NCI-H2107 (cell line): Measurements from ENCODE around the gene GK.
"Not testable (repeated sequence)": the region's sequence is repeated elsewhere in the genome, so short reads cannot be mapped to it uniquely, and the experiment has no call there.

Source experiments
- DNase-seq: peaks from one replicate; lab custom pipeline; 2025; lab: John Stamatoyannopoulos, UW

Gene GK

DNA sequence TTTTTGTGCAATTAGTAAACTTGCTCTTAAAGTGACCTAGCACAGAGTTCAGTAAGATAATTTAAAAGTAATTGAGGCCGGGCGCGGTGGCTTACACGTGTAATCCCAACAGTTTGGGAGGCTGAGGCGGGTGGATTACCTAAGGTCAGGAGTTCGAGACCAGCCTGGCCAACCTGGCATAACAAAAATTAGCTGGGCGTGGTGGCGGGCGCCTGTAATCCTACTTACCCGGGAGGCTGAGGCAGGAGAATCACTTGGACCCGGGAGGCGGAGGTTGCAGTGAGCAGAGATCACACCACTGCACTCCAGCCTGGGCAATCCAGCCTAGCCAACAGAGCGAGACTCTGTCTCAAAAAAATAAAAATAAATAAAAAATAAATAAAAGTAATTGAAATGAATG lies 1.2 kb downstream of the GK start:
- not testable (repeated sequence) for DNase-seq

GRCh38 chrX:30654989-30655607 lies 1.9 kb downstream of the GK start:
- no peak for DNase-seq

DNA sequence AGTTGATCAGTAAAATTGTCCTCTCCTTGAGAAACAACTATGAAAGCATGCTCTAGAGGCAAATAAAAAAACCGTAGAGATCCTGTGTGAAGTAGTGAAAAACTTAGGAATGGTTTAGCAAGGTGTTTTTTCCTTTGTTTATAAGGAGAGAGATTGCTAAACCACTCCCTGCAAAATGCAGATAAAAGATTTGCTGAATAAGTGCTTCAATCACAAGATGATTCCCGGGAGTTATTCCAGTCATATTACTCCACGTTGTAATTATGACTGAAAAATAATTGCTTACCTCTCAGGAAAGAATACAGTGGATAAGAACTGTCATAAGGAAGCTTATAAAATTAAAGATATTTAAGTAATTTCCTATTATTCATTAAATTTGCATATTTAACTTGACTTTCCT lies 2.8 kb downstream of the GK start:
- DNase-seq: no peak

- no peak for DNase-seq
Observed at GRCh38 chrX:30657196-30658161, 4.3 kb downstream of the GK start.

DNA sequence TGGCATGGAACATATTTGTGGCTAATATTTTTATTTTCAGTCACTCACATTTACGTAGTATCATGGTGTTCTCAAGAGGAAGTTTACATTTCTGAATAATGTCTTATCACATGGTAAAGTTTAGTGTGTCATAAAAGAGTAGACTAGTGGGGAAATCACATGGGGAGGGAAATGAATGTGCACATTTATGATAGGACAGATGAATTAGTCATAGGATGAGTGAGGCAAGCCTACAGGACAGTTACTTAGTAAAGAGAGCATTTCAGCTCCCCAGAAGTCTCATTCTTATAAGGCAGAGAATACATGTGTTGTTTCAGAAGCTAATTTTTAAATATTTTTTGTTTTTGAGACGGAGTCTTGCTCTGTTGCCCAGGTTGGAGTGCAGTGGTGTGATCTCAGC lies 6.2 kb downstream of the GK start:
- DNase-seq: no peak

- no peak for DNase-seq
Observed at GRCh38 chrX:30661228-30661627, 8.0 kb downstream of the GK start.

GRCh38 chrX:30663322-30663721 lies 10.1 kb downstream of the GK start:
- no peak for DNase-seq

- no peak for DNase-seq
Observed at GRCh38 chrX:30665471-30665870, 12.2 kb downstream of the GK start.

DNA sequence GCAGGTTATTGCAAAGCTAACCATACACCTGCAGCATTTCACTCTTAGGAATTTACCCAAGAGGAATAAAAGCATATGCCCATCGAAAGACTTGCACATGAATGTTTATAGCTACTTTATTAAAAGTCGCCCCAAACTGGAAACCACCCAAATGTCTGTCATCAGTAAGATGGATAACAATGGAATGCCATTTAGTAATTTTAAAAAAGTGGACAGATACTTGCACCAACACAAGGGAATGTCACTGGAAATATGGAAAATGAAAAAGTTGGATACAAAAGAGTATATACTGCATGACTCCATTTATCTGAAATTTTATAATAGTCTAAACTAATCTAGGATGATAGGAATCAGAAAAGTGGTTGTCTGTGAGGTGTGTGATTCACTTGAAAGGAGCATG lies 12.9 kb downstream of the GK start:
- no peak for DNase-seq

DNA sequence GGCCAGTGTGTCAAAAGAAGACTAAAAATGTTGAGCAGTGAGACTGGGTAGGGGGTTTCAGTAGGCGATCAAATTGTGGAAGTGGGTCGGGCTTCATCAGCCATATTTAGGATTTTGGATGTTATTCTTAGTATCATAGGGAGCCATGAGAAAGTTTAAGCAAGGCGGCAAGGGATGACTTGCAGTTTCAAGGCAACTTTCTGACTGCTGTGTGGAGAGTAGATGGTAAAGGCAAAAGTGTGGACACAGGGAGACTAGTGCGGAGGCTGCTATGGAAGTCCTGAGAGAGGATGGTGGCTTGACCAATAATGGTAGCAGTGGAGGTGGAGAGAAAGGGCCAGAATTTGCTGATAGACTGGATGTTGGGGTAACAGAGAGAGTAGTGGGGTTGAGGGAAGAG lies 15.4 kb downstream of the GK start:
- DNase-seq: no peak

GRCh38 chrX:30671189-30671588 lies 18.0 kb downstream of the GK start:
- not testable (repeated sequence) for DNase-seq

DNA sequence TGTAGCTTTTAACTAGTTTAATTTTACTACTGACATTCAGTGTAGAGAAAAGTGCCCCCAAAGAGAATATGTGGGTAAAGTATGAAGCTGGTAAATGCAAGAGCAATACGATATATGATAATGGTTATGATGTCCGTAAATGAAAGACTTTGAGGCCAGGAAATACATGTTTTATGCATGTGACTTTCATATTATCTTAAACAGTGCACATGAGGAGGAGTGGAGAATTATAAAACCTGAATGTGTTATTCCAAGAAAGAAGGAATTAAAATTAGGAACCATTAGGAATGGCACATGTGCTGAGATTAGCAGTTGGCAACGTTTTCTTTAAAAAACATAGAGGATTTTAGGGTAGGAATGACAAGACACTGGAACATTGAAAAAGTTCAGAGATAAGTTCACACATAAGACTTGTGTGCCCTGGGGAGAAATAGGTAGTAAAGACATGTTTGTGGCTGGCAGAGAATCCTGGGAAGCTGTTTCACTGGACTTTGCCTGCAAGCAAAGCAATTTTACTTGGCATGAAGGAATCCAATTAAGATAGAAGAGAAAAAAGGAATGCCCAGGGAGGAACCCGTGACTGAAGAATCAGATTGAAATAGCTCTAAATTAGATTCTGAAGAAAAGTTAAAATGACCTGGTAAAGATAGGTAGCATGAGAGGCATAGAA lies 20.0 kb downstream of the GK start:
- no peak for DNase-seq

DNA sequence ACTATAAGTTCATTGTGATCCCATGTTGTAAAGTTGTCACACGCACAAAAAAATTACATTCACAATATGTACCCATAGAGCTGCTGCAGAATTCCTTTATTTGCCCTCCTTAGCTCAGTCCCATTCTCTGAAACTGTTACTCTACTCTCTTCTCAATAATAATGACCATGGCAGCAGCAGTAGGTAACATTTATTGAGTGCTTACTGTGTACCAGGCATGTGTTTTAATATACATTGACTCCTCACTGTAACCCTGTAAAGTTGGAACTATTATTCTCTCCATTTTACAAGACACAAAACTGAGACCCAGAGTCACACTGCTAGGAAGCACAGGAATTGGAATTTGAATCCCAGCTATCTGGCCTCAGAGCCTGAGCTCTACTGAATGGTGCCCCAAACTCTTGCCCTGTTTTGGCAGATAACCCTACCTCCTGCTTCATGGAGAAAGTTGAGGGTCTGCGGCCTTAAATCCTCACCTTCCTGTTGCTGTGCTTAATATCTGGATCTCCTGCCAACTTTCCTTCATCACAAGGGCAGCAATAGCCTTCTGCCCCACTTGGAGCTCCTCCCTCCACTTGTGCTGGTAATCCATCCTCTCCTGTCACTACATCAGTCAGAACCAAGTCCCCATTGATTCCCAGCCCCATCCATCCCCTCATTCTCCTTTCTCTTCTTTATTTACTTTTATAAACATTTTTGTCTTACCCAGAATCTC lies 20.8 kb downstream of the GK start:
- DNase-seq: no peak

- DNase-seq: no peak
Observed at GRCh38 chrX:30674799-30675198, 21.6 kb downstream of the GK start.

DNA sequence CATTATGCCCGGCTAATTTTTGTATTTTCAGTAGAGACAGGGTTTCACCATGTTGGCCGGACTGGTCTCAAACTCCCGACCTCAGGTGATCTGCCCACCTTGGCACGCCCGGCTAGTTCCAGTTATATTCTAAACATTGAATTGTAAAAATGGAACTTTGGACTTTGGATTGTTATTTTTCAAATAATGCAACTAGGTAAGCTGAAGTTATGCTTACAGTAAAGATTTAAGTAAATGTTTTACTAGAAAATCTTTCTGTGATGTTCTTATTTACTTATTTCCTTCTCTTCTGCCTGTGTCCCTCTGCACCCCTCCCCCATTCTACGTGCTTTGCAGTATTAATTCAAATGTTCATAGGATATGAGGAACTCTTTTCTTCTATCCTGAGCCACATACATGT lies 26.1 kb downstream of the GK start:
- no peak for DNase-seq

GRCh38 chrX:30680618-30681017 lies 27.4 kb downstream of the GK start:
- DNase-seq: no peak

- no peak for DNase-seq
Observed at GRCh38 chrX:30688641-30689040, 35.4 kb downstream of the GK start.

- DNase-seq: no peak
Observed at GRCh38 chrX:30689116-30689515, 35.9 kb downstream of the GK start.

GRCh38 chrX:30690330-30690729 lies 37.1 kb downstream of the GK start:
- DNase-seq: no peak

- no peak for DNase-seq
Observed at GRCh38 chrX:30693999-30694650, 40.9 kb downstream of the GK start.

- DNase-seq: no peak
Observed at GRCh38 chrX:30702736-30703135, 49.5 kb downstream of the GK start.
